H1 (cell line): Measurements from ENCODE around the gene ARHGEF40. TPM values are rescaled to one million over a fixed set of nuclear protein-coding genes. Genes with fewer than 3 reads are reported as not detected.

ENCODE experiments used
- RFX5 ChIP-seq: IDR thresholded peaks from 2 replicates; pipeline ENCODE4 v1.6.1; 2011; ENCODE audit warnings: low read depth, low read length, improper control_type of control experiment, borderline replicate concordance
- polyA plus RNA-seq, 7 experiments: library from polyadenylated mRNA; depleted of rRNA in 3 of 7; stranded (reverse) in 5 of 7; unstranded in 2 of 7; fragments of >200 nt in 5 of 7; fragments of 200-250 nt in 2 of 7; gene quantifications; 1 replicate in 5 of 7; 2 replicates in 1 of 7; 4 replicates in 1 of 7; pipeline versions ENCODE4 v1.2.1 to v1.2.3, GENCODE V29; 2011 to 2013; ENCODE audit warnings: missing spikeins in 2 of 7, mixed read lengths in 2 of 7
- total RNA-seq: library from RNA; stranded (reverse); fragmentation: NEBNext Ultra II Directional; extraction: Animal tissue kit (Norgen Biotek cat#: 25700); gene quantifications from 2 replicates; pipeline ENCODE4 v1.2.1, GENCODE V29; 2021

Gene ARHGEF40
- total and polyA plus RNA-seq, 2 of the 8 experiments (the other 6 are each of a cell fraction or from before 2014, with no cell fraction given), result 53.1 to 101 TPM

GRCh38 chr14:21123429-21123828, 53.3 kb downstream of the ARHGEF40 start (continued):
- TF ChIP-seq RFX5, result no peak
